ENCODE data around the gene CS.

Gene CS

DNA sequence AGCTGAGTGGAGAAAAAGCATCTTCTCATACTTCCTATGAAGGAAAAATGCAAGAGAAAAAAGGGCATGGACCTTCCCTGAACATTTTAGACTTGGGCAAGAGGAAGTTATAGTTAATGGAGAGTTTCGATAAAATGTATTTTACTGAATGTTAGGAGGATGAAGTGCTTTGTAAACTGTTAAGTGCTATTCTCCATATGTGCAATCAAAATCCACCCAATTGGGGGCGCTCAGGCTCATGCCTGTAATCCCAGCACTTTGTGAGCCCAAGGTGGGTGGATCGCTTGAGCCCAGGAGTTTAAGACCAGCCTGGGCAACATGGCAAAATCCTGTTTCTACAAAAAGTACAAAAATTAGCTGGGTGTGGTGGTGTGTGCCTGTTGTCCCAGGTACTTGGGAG lies 17.5 kb upstream of the CS start:
- DNase-seq, result no peak
- no CpG with 5 or more reads among the region's 3 CpGs for WGBS (ENCODE audit: extremely low coverage, insufficient coverage, low lambda C conversion rate)
- no peaks in the 10 kb centered on the region for H3K36me3 ChIP-seq (ENCODE audit: control insufficient read depth, insufficient read depth, low read length)

DNA sequence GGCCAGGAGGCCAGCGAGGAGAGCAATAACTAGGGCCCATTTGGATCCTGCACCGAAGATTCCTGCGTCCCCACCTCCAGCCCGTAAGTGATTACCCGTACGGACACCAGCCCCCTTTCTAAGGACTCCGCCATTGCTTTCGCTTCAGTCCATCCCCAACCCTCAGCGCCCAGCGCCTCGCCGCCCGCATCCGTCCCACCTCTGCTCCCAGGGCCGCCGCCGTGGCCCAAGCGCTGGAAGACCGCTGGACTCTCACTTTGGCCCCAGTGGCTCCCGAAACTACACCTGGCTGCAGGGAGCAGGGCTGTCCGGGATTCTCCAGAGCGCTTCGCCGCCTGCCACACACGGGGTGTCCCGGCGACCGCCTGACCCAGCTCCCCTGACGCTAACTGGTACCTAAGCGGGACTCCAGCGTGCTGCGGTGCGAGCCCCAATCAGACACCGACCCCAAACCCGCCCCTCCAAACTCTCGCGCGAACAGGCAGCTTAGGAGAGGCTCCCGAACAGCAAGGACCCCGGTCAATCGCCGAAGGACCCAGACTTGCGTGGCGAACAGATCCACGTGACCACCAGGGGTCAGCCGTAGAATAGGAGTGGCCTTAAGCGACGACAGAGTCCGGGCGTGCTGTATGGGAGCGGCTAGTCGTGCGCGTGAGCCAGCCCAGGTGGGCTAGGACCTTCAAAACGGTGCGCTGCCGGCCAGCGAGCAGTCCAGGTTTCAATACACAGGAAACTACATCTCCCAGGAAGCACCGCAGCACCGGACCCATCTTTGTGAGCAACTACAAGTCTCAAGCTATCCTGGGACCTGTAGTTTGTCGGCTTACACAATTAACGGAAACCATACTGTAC lies 15.7 kb upstream of the CS start, which contains the start of gene CNPY2:
Gene CNPY2 (minus strand): TSS at position 367 of the 852 bp plus-strand sequence. CDS start 771 bp downstream, outside the sequence.
- Histone ChIP-seq H3K79me2 (ENCODE audit: control insufficient read depth, insufficient read depth, low read length) (peaks cover 13% of the 10 kb centered on the region), H3K4me1 (ENCODE audit: control insufficient read depth, low read depth, low read length) (no peaks in the 10 kb centered on the region), H3K27me3 (ENCODE audit: insufficient read depth, low read length, poor library complexity) (no peaks in the 10 kb centered on the region), H3K36me3 (ENCODE audit: control insufficient read depth, insufficient read depth, low read length) (no peaks in the 10 kb centered on the region), H3K56ac (ENCODE audit: low read length) (peak within 1 kb of the TSS; percentile 93), H3K4me2 (ENCODE audit: low read length) (peak within 1 kb of the TSS; percentile 70), H4K8ac (ENCODE audit: low read depth, low read length) (peak within 1 kb of the TSS; percentile 31), H3K9ac (ENCODE audit: low read length) (peak within 1 kb of the TSS; percentile 83), H4K5ac (ENCODE audit: low read length) (no peak within 1 kb of the TSS), H3K79me1 (ENCODE audit: low read length) (peaks cover 4% of the 10 kb centered on the region), H2BK120ac (ENCODE audit: low read depth, low read length) (no peak within 1 kb of the TSS), H2AK5ac (ENCODE audit: low read length) (peak within 1 kb of the TSS; percentile 3), H2BK15ac (replicated peaks; ENCODE audit: low read depth) (no peak within 1 kb of the TSS), H3K23ac (ENCODE audit: low read length) (peak within 1 kb of the TSS; percentile 70), H3K18ac (ENCODE audit: low read length) (peak within 1 kb of the TSS; percentile 73), H3K4me3 (ENCODE audit: low read length) (peak within 1 kb of the TSS; percentile 64), H2BK5ac (ENCODE audit: low read length) (peak within 1 kb of the TSS; percentile 7), H3K4ac (ENCODE audit: low read depth, low read length) (peak within 1 kb of the TSS; percentile 77), H3K27ac (ENCODE audit: low read depth, low read length) (peak within 1 kb of the TSS; percentile 91)
- DNase-seq, result peak; percentile 100
- no CpG with 5 or more reads among the region's 62 CpGs for WGBS (ENCODE audit: extremely low coverage, insufficient coverage, low lambda C conversion rate)

More for the DNA sequence above, 17.5 kb upstream of the CS start:
- Histone ChIP-seq H3K56ac (ENCODE audit: low read length) (no peak overlapping the region), H2BK5ac (ENCODE audit: low read length) (no peak overlapping the region), H4K5ac (ENCODE audit: low read length) (no peak overlapping the region), H3K23ac (ENCODE audit: low read length) (no peak overlapping the region), H2AK5ac (ENCODE audit: low read length) (no peak overlapping the region), H3K27me3 (ENCODE audit: insufficient read depth, low read length, poor library complexity) (no peaks in the 10 kb centered on the region), H3K4me2 (ENCODE audit: low read length) (no peak overlapping the region), H2BK15ac (replicated peaks; ENCODE audit: low read depth) (no peak overlapping the region), H3K79me1 (ENCODE audit: low read length) (peaks cover 4% of the 10 kb centered on the region), H3K27ac (ENCODE audit: low read depth, low read length) (no peak overlapping the region), H3K18ac (ENCODE audit: low read length) (no peak overlapping the region), H3K4me1 (ENCODE audit: control insufficient read depth, low read depth, low read length) (no peaks in the 10 kb centered on the region), H3K79me2 (ENCODE audit: control insufficient read depth, insufficient read depth, low read length) (peaks cover 13% of the 10 kb centered on the region), H4K8ac (ENCODE audit: low read depth, low read length) (no peak overlapping the region), H3K4ac (ENCODE audit: low read depth, low read length) (no peak overlapping the region), H3K4me3 (ENCODE audit: low read length) (no peak overlapping the region), H2BK120ac (ENCODE audit: low read depth, low read length) (no peak overlapping the region), H3K9ac (ENCODE audit: low read length) (no peak overlapping the region)

DNA sequence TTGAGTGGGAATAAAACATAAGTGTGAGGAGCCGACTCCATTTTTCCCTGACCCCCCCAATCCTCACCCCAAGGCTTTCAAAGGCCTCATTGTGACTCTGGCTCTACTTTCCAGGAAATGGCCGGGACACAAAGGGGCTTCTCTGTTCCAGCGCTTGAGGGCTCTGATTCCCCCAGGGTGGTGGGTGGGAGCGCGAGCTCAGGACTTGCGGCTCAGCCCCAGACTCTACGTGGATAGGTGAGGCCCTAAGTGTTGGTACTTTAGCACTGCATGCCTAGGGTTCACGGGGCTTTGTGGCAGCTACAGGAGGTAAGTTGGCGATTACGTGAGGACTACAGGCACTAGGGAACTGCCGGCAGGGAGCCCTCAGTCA lies 15.1 kb upstream of the CS start:
- H3K79me1 ChIP-seq (ENCODE audit: low read length), result peaks cover 4% of the 10 kb centered on the region
- no peak overlapping the region for H2BK120ac ChIP-seq (ENCODE audit: low read depth, low read length)
- peak; percentile 48 for DNase-seq
- H2AK5ac ChIP-seq (ENCODE audit: low read length), result peak overlapping the region; percentile 3
- peak overlapping the region; percentile 83 for H3K9ac ChIP-seq (ENCODE audit: low read length)
- peaks cover 3% of the 10 kb centered on the region for H3K36me3 ChIP-seq (ENCODE audit: control insufficient read depth, insufficient read depth, low read length)
- no peak overlapping the region for H2BK15ac ChIP-seq (replicated peaks; ENCODE audit: low read depth)
- H3K27ac ChIP-seq (ENCODE audit: low read depth, low read length), result no peak overlapping the region
- H3K4me1 ChIP-seq (ENCODE audit: control insufficient read depth, low read depth, low read length), result no peaks in the 10 kb centered on the region
- no CpG with 5 or more reads among the region's 11 CpGs for WGBS (ENCODE audit: extremely low coverage, insufficient coverage, low lambda C conversion rate)
- H3K56ac ChIP-seq (ENCODE audit: low read length), result peak overlapping the region; percentile 93
- peak overlapping the region; percentile 73 for H3K18ac ChIP-seq (ENCODE audit: low read length)
- peak overlapping the region; percentile 42 for H3K4me2 ChIP-seq (ENCODE audit: low read length)
- H3K23ac ChIP-seq (ENCODE audit: low read length), result peak overlapping the region; percentile 70
- peak overlapping the region; percentile 7 for H2BK5ac ChIP-seq (ENCODE audit: low read length)
- peak overlapping the region; percentile 77 for H3K4ac ChIP-seq (ENCODE audit: low read depth, low read length)
- H3K79me2 ChIP-seq (ENCODE audit: control insufficient read depth, insufficient read depth, low read length), result peaks cover 13% of the 10 kb centered on the region
- H4K5ac ChIP-seq (ENCODE audit: low read length), result no peak overlapping the region
- no peak overlapping the region for H4K8ac ChIP-seq (ENCODE audit: low read depth, low read length)
- peak overlapping the region; percentile 64 for H3K4me3 ChIP-seq (ENCODE audit: low read length)
- H3K27me3 ChIP-seq (ENCODE audit: insufficient read depth, low read length, poor library complexity), result no peaks in the 10 kb centered on the region

DNA sequence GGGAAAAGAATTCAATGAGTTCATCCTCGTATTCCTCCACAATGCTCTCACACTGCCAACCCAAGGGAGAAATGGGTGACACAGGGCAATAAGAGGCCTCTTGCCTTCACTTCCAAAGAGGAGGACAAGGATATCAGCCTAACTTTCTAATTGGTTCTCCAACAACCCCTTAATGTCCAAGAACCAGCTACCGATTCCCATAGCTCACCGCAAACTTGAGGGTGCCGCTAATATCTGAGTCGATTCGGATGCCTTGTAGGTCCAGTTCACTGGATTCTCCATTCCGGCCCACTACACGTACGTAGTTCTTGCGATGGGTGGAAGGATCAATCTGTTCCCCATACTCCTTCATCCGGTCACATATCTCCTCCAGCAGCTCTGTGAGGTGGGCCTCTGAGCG lies 10.9 kb upstream of the CS start:
- H2BK15ac ChIP-seq (replicated peaks; ENCODE audit: low read depth), result no peak overlapping the region
- DNase-seq, result no peak
- no peak overlapping the region for H3K4me3 ChIP-seq (ENCODE audit: low read length)
- H3K23ac ChIP-seq (ENCODE audit: low read length), result no peak overlapping the region
- no peak overlapping the region for H3K18ac ChIP-seq (ENCODE audit: low read length)
- H2BK120ac ChIP-seq (ENCODE audit: low read depth, low read length), result no peak overlapping the region
- WGBS (ENCODE audit: extremely low coverage, insufficient coverage, low lambda C conversion rate), result no CpG with 5 or more reads among the region's 12 CpGs
- H3K79me1 ChIP-seq (ENCODE audit: low read length), result peaks cover 4% of the 10 kb centered on the region
- H4K5ac ChIP-seq (ENCODE audit: low read length), result no peak overlapping the region
- H2AK5ac ChIP-seq (ENCODE audit: low read length), result no peak overlapping the region
- H2BK5ac ChIP-seq (ENCODE audit: low read length), result no peak overlapping the region
- no peak overlapping the region for H4K8ac ChIP-seq (ENCODE audit: low read depth, low read length)
- no peak overlapping the region for H3K9ac ChIP-seq (ENCODE audit: low read length)
- H3K36me3 ChIP-seq (ENCODE audit: control insufficient read depth, insufficient read depth, low read length), result peaks cover 3% of the 10 kb centered on the region
- peaks cover 13% of the 10 kb centered on the region for H3K79me2 ChIP-seq (ENCODE audit: control insufficient read depth, insufficient read depth, low read length)
- H3K4ac ChIP-seq (ENCODE audit: low read depth, low read length), result no peak overlapping the region
- no peaks in the 10 kb centered on the region for H3K27me3 ChIP-seq (ENCODE audit: insufficient read depth, low read length, poor library complexity)
- H3K56ac ChIP-seq (ENCODE audit: low read length), result no peak overlapping the region
- no peak overlapping the region for H3K27ac ChIP-seq (ENCODE audit: low read depth, low read length)
- no peak overlapping the region for H3K4me2 ChIP-seq (ENCODE audit: low read length)
- no peaks in the 10 kb centered on the region for H3K4me1 ChIP-seq (ENCODE audit: control insufficient read depth, low read depth, low read length)

DNA sequence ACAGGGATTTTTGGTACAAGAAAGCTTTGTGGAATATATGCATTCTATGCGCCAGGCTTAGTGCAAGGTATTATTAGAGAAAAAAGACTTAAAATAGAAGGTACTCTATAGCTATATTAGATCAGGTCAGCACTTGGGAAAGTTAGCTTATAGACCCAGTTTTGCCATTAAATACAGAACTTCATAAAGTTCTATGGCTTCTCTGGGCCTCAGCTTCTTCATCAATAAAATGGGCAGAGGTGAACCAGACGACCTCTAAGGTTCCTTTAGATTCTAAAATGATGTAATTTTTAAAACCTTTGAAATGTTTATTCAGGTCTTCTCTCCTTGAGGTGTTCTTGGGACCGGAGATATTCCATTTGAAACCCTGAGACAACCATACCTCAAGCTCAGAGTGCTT lies 8.6 kb upstream of the CS start:
- H3K4me1 ChIP-seq (ENCODE audit: control insufficient read depth, low read depth, low read length), result no peaks in the 10 kb centered on the region
- no peak overlapping the region for H3K4me2 ChIP-seq (ENCODE audit: low read length)
- H4K8ac ChIP-seq (ENCODE audit: low read depth, low read length), result no peak overlapping the region
- no peak overlapping the region for H2BK15ac ChIP-seq (replicated peaks; ENCODE audit: low read depth)
- H3K79me2 ChIP-seq (ENCODE audit: control insufficient read depth, insufficient read depth, low read length), result no peaks in the 10 kb centered on the region
- H3K9ac ChIP-seq (ENCODE audit: low read length), result no peak overlapping the region
- DNase-seq, result no peak
- H3K27me3 ChIP-seq (ENCODE audit: insufficient read depth, low read length, poor library complexity), result no peaks in the 10 kb centered on the region
- no peak overlapping the region for H3K18ac ChIP-seq (ENCODE audit: low read length)
- no peak overlapping the region for H3K27ac ChIP-seq (ENCODE audit: low read depth, low read length)
- peaks cover 4% of the 10 kb centered on the region for H3K36me3 ChIP-seq (ENCODE audit: control insufficient read depth, insufficient read depth, low read length)
- no peak overlapping the region for H3K56ac ChIP-seq (ENCODE audit: low read length)
- no peak overlapping the region for H3K4me3 ChIP-seq (ENCODE audit: low read length)
- no peak overlapping the region for H2BK5ac ChIP-seq (ENCODE audit: low read length)
- WGBS (ENCODE audit: extremely low coverage, insufficient coverage, low lambda C conversion rate), result no CpG with 5 or more reads among the region's 3 CpGs
- no peak overlapping the region for H4K5ac ChIP-seq (ENCODE audit: low read length)
- H2AK5ac ChIP-seq (ENCODE audit: low read length), result no peak overlapping the region
- no peak overlapping the region for H3K23ac ChIP-seq (ENCODE audit: low read length)
- H2BK120ac ChIP-seq (ENCODE audit: low read depth, low read length), result no peak overlapping the region
- H3K4ac ChIP-seq (ENCODE audit: low read depth, low read length), result no peak overlapping the region
- H3K79me1 ChIP-seq (ENCODE audit: low read length), result no peaks in the 10 kb centered on the region
